Left cardiac atrium (tissue), 4 donors: ENCODE measurements around the gene AKAP8L. TPM values are rescaled to one million over a fixed set of nuclear protein-coding genes. Genes with fewer than 3 reads are reported as not detected.

Experiments used
- ATAC-seq, 2 donors: fragments of 200-7000 bp; cut with Tn5 transposase; one replicate each; pipeline ENCODE4 v1.9.1; 2020; ENCODE audit warnings: mild to moderate bottlenecking in 2 of 2, moderate library complexity in 2 of 2
- DNase-seq: peaks from one replicate; pipeline ENCODE4 v3.0.0-alpha.2; 2020
- intact Hi-C, 2 donors: fragments of 100-400 bp; cut with DNase I; formaldehyde crosslinking; loops; one replicate each; pipeline versions ENCODE4 v1.14.1 to v1.15.1; 2022 to 2023
- microRNA-seq, 2 donors: library from miRNA; unstranded; fragments of <30 nt; microRNA quantifications; one replicate each; pipeline ENCODE4 v1.2.0, GENCODE V29; 2020
- total RNA-seq, 2 donors: library from RNA; stranded (reverse); fragmentation: NEBNext Ultra II Directional; extraction: Animal tissue kit (Norgen Biotek cat#: 25700); gene quantifications; one replicate each; pipeline ENCODE4 v1.2.1, GENCODE V29; 2021
- donor health status: DM: no; HTN: yes; CAD: no.
- donor health status: DM: no; HTN: yes; CAD: no; lungs with severe emphysema.
- donor health status: DM: yes; HTN: yes; CAD: no.
- donor health status: Dilated cardiomyopathy.

AKAP8L gene
- total RNA-seq, 2 donors from 2014 or later = 61.5 to 74.2 TPM

DNA sequence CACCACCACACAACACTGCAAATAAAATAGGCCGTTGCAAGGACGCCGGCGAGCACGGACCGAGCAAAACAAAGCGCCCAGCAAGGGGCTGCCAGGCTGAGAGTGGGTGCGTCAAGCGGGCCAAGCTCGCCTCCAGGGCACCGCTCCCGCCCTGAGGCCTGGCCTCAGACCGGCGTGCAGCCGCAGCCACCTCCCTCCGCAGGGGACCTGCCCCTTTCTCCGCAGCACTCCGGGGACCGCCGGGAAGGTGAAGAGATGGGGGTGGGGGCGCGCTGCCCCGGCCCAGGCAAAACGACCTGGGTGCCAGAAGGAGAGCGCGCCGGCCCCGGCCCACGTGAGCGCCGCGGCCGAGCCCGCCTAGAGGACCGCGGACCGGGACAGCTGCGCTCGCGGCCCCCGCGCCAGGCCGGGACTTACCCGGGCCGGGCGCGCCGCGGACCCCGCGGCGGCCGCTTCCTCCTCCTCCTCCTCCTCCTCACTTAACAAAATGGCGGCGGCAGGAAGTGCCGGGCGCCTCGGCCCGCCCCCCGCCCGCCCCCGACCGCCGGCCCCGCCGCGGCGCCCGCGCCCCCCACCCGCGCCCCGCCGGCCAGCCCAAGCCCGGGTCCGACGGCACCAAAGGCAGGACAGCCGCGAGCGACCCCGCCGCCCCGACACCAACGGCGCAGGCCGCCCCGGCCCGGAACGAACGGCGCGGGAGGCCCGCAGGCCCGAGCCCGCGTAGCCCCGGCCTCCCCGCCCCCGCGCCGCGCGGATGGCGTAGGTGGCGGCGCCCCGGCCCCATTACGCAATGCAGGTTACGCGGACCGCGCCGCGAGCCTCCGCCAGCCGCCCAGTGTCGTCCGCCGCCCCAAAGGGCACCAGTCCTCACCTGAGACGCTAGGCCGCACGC, 87.1 kb downstream of the AKAP8L start:
- intact Hi-C loops = loop anchor here in 1 of 2 donors (5.0 kb wide), 1 partner anchor 64 kb away; no protein-coding TSS in a partner anchor
- DNase-seq (peak; percentile 65), ATAC-seq (peak; percentile 30 to 49)

DNA sequence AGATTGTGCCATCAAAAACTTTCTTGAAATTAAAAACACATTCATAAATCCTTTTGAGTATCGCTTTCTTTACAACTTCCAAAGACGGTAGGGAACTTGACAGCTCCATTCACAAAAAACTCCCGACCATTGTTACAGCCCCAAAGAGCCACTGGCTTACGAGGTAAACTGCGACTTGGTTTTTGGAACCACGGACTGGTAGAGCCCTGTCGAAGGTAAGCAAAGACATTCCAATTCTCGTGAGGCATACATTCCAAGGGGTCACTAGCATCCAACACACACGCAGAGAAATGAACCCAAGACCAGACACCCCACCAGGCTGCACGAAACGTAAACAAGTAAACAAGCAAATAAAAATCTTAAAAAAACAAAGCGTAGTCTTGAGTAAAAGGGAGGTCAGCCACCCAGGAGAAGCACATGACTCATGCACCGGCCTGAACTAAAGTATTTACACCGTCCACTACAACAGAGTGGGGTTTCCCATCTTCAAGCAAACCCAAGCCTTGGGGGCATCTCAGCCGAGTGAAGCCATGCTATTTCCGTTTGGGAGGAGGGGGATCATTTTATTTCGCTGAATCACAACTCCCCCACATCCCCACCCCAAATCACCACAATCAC, 87.9 kb downstream of the AKAP8L start:
- peak; percentile 33 to 67 for ATAC-seq
- intact Hi-C loops = loop anchor here in 1 of 2 donors (5.0 kb wide), 1 partner anchor 64 kb away; no protein-coding TSS in a partner anchor
- no peak for DNase-seq

Small RNA genes within 50 kb of the gene (microRNA-seq; reads per million reads assigned to microRNA genes)
- gene MIR1470 = 0 reads per million in 2 donors

Other genes with a start within 250 kb of the AKAP8L start
- gene NOTCH3, start 218.0 kb downstream of the AKAP8L start, total RNA-seq = 10 to 100 TPM; 34.4 to 35.4 TPM
- gene EPHX3, start 186.5 kb downstream of the AKAP8L start, total RNA-seq = under 1 TPM in 1 of 2 donors, not detected in 1; 0.21 TPM
- gene BRD4, start 86.4 kb downstream of the AKAP8L start, total RNA-seq = 10 to 100 TPM; 43.9 to 63.3 TPM
- gene AKAP8, start 39.2 kb downstream of the AKAP8L start, total RNA-seq = 10 to 100 TPM; 16.0 to 30.5 TPM
- gene WIZ, start 31.0 kb upstream of the AKAP8L start, total RNA-seq = 10 to 100 TPM; 26.9 to 28.7 TPM
- gene RASAL3, start 45.6 kb upstream of the AKAP8L start, total RNA-seq = 1 to 10 TPM; 1.7 to 2.0 TPM
- not detected for gene PGLYRP2, start 60.5 kb upstream of the AKAP8L start, total RNA-seq
- gene CYP4F22, start 89.5 kb upstream of the AKAP8L start, total RNA-seq = not detected
- gene CYP4F8, start 196.2 kb upstream of the AKAP8L start, total RNA-seq = not detected
- gene CYP4F3, start 221.9 kb upstream of the AKAP8L start, total RNA-seq = under 1 TPM; 0.24 to 0.62 TPM